ENCODE data around the gene KCNJ14.
"Not testable (repeated sequence)": the region's sequence is repeated elsewhere in the genome, so short reads cannot be mapped to it uniquely, and the experiment has no call there.

KCNJ14 gene

DNA sequence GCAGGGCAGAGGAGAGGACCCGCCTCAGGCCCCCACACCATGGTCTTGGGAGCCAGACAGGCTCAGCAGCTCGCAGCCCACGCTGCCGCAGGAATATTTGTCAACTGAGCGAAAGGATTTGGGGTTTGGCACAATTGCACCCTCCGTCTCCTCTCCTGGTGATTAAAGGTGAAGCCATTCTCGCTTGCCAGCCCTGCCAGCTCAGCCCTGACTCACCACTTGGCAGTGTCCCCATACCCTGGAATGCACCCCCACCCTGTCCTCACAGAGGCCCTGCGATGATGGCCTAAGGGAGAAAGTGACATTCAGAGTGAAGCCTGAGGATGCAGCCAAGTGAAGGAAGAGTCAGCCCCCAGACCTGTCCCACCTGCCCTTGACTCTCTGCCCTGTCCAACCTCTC is 32.6 kb downstream of the KCNJ14 start:
- no peak for DNase-seq (ENCODE audit: low read depth in 2 of 2)

DNA sequence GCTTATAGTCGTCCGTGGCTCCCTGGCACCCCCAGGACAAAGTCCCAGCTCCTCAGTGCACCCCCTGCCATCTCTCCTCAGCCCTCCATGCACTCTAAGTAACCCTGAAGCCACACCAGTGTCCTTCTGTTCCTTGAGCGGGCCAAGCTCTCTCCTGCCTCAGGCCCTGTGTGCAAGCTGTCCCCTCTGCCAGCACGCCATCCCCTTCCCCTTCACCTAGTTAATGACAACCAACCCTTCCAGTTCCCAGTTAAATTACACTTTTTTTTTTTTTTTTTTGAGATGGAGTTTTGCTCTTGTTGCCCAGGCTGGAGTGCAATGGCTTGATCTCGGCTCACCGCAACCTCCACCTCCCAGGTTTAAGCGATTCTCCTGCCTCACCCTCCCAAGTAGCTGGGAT is 33.1 kb downstream of the KCNJ14 start:
- not testable (repeated sequence) for DNase-seq (ENCODE audit: low read depth in 2 of 2)

DNA sequence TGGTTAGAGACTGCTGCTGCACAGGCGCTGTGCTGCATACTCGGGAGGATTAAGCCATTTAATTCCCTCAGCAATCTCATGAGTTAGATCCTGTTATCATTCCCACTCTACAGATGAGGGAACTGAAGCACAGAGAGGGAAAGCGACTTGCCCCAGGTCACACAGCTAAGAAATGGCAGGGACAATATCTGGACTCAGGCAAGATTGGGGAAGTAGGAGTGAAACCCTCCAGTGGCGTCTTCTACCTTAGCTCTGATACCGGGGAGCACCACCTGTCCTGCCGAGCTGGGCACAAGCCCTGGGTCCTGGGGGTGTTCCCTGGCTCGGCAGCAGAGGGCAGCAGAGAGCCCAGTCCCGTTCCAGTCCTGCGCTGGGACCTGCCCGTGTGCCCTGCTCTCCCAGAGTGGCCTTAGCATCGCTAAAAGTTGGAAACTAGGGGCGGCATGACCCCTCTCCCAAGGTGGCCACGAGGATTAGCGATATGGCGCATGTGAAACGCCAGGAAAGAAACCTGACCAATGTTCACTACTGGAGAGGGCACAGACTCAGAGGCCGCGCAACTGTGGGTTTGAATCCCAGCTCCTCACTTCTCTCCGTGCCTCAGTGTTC is 34.3 kb downstream of the KCNJ14 start:
- peak; percentile 76 to 84 for DNase-seq (ENCODE audit: low read depth in 2 of 2)

DNA sequence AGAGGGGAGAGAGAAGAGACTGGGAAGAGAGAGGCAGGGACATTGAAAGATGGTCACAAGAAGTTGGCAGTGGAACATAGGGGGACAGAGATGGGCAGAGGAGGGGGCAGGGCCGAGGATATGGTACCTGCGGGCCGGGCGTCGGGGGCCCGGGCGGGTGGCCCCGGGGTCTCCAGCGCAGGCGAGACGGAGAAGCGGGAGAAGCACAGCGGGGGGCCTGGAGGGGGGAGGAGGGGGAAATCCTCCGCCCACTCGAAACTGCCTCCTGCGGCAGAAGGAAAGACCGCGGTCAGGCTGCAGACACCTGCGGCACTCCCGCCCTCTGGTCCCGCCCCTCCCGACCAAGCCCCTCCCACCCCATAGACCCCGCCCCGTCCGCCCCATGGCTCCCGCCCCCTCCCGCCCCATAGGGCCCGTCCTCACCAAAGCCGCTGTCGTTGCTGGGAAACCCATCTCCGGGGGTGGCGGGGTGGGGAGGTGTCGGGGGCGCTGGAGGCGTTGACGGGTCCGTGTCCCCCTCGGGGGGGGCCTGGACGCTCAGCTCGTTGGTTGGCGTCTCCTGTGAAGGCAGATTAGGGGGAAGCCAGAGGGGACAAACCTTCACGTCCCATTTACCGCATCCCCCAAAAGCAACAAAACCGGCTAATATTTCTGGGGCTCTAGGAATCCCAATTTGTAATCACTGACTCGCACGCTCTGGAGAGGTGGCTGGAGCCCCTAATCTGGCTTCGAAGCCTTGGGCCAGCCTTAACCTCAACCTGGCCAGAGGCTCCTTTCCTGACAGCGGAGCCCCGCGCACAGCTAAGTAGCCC is 35.8 kb downstream of the KCNJ14 start:
- DNase-seq (ENCODE audit: low read depth in 2 of 2), result peak in 1 of 2 donors; percentile 42

DNA sequence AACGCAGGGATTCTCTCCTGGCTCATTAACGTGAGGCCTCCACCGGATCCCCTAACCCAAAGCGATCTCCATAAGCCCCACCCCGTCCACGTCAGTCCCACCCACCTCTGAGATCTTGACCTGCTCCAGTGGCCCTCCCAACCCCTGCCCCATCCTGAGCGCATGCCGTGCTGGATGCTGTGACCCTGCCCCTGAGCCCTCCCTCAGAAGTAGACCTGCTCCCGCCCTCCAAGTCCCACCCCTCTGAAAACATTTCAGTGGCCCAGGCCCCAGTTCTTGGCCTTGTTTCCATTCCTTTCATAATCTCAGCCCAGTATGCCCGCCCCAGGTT is 36.4 kb downstream of the KCNJ14 start:
- DNase-seq (ENCODE audit: low read depth in 2 of 2), result no peak

GRCh38 chr19:48492925-48493717 is 37.7 kb downstream of the KCNJ14 start:
- peak; percentile 76 to 93 for DNase-seq (ENCODE audit: low read depth in 2 of 2)

DNA sequence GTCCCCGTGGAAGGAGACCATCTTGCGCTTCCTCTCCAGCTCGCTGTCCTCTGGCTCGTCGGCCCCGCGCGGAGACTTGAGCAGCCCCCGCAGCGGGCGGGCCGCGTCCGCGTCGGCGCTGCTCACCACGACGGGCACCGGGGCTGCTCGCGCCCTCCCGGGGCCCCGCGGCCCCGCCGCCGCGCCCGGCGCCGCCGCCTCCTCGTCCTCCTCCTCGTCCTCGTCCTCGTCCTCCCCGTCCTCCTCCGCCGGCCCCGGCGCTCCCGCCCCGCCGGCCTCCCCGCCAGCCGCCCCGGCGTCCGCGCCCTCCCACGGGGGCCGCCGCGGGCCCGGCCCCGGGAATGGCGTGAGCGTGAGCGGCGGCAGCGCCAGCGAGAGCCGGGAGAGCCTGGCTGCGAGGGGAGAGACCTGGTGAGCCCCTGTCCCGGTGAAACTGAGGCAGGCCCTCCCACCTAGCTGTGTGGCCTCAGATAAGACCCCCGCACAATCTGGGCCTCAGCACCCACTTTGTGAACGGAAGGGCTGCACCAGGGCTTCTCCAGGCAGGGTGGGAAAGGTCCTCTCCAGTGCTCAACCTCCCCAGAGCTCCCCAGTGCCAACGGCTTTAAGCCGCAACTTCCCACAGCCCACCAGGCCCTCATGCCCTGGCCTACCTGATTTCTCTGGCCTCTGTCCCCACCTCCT is 38.5 kb downstream of the KCNJ14 start:
- DNase-seq (ENCODE audit: low read depth in 2 of 2), result no peak

DNA sequence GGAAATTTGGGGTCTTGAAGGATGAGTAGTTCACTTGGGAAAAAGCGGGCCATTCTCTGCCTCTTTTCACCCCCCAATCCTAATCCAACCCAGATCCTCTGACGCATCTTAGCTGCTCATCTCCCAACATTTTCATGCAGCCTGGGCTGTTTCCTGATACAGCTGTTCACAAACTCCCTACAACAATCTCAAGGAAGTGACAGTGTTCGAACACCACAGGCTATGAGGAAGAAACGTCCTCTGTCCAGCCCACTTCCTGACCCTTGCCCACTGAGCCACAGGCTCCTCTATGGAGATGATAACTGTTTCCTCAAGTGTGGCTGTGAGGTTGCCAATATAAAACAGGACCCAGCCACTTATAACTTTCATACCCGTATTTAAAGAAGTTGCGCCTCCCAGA is 40.0 kb downstream of the KCNJ14 start:
- DNase-seq (ENCODE audit: low read depth in 2 of 2), result no peak

GRCh38 chr19:48496959-48497727 is 41.8 kb downstream of the KCNJ14 start:
- DNase-seq (ENCODE audit: low read depth in 2 of 2), result no peak

DNA sequence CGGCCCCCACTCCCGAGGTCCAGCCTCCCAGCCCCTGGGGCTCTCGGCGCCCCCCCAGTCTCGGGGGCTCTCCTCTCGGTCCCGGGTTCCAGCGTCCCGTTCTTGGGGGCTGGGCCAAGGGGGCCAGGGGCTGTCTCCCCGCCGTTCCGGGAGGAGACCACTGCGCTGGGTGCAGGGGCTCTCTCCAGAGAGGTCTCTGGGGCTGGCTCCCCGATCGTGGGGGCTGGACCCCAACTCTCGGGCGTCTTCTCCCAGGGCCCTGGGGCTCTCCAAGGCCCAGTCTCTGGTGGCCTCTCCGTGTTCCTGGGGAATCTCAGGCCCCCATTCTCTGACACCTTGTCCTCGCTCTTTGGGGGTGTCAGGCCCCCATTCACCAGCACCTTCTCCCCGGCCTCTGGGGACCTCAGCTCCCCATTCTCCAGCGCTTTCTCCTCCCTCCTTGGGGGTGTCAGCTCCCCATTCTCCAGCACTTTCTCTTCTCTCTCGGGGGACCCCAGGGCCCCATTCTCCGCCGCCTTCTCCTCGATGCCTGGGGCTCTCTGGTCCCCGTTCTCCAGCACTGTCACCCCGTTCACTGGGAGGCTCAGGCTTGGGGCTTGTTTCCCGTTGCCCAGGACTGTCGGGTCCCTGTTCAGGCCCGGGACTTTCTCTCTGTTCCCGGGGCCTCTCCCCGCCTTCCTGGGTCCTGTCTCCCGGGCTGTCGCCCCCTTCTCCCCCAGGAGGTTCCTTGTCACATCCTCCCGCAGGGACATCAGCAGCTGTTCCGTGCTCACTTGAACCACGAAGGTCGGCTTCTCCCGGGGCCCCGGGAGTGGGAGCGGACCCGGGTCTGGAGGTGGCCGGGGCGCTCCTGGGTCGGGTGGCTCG is 42.6 kb downstream of the KCNJ14 start:
- DNase-seq (ENCODE audit: low read depth in 2 of 2), result no peak

- DNase-seq (ENCODE audit: low read depth in 2 of 2), result no peak
Measured at GRCh38 chr19:48498595-48499311, 43.4 kb downstream of the KCNJ14 start.

- DNase-seq (ENCODE audit: low read depth in 2 of 2), result no peak
Measured at GRCh38 chr19:48499316-48500090, 44.1 kb downstream of the KCNJ14 start.

- DNase-seq (ENCODE audit: low read depth in 2 of 2), result no peak
Measured at GRCh38 chr19:48500830-48501493, 45.6 kb downstream of the KCNJ14 start.

DNA sequence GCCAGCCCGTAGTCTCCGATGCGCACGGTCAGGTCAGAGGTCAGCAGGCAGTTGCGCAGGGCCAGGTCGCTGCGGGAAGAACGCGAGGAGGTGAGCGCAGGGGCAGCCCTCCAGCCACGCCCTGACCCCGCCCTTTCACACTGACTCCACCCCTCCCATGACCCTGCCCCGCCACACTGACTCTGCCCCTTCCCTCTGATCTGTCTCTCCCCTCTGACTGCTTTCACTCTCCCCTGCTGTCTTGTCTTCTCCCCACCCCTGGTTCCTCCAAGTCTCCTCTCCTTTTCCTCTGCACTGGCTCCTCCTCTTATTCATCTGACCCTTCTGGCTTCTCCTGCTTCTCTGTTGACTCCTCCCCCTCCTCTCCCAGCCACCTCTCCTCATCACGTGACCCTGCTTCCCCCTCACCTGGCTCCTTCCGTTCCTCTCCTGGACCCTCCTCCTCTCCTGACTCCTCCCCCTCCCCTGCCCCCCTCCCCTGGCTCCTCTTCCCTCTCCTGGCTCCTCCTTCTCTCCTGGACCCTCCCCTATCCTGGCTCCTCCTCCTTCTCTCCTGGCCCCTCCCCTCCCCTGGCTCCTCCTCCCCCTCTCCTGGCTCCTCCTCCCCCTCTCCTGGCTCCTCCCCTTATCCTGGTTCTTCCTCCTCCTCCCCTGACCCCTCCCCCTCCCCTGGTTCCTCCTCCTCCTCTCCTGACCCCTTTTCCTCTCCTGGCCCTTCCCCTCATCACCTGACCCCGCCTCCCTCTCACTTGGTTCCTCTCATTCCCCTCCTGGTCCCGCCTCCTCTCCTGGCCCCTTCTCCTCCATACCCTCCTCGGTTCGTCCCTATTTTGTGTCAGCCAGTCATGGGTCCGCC is 46.3 kb downstream of the KCNJ14 start:
- DNase-seq (ENCODE audit: low read depth in 2 of 2), result peak; percentile 65 to 66

DNA sequence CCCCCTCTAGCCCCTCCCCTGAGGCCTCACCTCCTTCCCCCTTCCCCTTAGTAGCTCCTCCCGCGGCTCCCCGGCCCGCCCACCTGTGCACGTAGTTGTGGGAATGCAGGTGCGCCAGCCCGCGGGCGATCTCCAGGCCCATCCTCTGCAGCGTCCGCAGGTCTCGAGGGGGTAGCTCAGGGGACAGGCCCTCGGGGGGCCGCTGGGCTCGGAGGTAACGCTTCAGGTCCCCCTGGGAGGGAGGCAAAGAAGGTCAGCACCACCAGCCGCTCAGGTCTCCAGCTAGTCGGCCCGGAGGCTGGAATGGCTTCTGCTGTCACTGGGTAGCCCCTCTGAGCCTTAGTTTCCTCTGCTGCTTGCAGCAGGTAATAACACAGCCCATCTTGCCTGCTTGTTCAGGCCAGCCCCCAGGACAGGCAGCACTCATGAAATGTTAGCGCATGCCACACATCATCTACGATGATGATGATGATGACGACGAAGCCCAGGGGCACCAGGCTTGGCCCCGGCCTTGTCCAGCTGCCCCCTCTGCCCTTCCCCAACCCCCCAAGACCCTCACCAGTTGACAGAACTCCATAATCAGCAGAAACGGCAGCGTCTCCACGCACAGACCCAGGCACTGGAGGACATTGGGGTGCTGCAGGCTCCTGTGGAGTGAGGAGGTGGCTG is 47.1 kb downstream of the KCNJ14 start:
- DNase-seq (ENCODE audit: low read depth in 2 of 2), result no peak

DNA sequence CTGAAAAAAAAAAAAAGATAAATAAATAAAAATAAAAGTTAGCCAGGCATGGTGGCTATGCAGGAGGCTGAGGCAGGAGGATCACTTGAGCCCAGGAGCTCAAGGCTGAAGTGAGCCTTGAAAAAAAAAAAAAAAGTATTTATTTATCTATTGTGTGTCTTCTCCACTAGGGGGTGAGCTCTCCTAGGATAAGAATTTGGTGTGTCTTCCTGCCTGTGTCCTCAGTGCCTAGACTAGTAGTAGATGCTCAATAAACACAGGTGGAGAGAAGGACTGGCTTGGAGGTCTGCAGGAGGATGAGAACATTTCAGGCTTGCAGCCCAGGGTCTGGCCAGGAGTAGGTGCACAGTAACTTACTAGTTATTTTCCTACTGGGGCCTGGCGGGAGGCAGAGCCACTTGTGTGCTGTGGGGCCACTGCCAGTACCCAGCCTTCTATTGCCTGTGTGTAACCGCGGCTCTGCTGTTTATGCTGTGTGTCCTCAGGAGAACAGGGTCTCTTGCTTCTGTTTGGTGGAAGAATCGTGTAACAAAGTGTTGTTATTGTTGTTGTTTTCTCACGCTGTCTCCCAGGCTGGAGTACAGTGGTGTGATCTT is 50.9 kb downstream of the KCNJ14 start:
- DNase-seq (ENCODE audit: low read depth in 2 of 2), result no peak

Data from stimulated activated CD4-positive, alpha-beta T cell treated with anti-CD3 and anti-CD28 coated beads, Interleukin-4, amount 100 ng/mL, for 48 hours (primary cell).